Fibroblast of skin of right biceps (primary cell): ENCODE measurements around the gene TBKBP1.
A peak's percentile ranks its signal among the peaks of the same experiment; 100 is the strongest.
"Not testable (repeated sequence)": the region's sequence is repeated elsewhere in the genome, so short reads cannot be mapped to it uniquely, and the experiment has no call there.

ENCODE experiments used
- DNase-seq: peaks from one replicate; pipeline ENCODE4 v3.0.0-alpha.2; 2013

Gene TBKBP1

GRCh38 chr17:47682138-47682537 is 11.8 kb upstream of the TBKBP1 start:
- no peak for DNase-seq

GRCh38 chr17:47682727-47683126 is 11.2 kb upstream of the TBKBP1 start:
- not testable (repeated sequence) for DNase-seq

- no peak for DNase-seq
These were observed 9.9 kb upstream of the TBKBP1 start for GRCh38 chr17:47684025-47684424.

- DNase-seq: no peak
These were observed 9.3 kb upstream of the TBKBP1 start for GRCh38 chr17:47684535-47685193.

GRCh38 chr17:47685556-47686275 is 8.2 kb upstream of the TBKBP1 start:
- DNase-seq: peak; percentile 24

GRCh38 chr17:47686276-47686635 is 7.7 kb upstream of the TBKBP1 start:
- DNase-seq: peak; percentile 53

- no peak for DNase-seq
These were observed 7.2 kb upstream of the TBKBP1 start for GRCh38 chr17:47686664-47687327.

GRCh38 chr17:47687328-47687690 is 6.7 kb upstream of the TBKBP1 start:
- DNase-seq: no peak

GRCh38 chr17:47687748-47688147 is 6.2 kb upstream of the TBKBP1 start:
- peak; percentile 38 for DNase-seq

GRCh38 chr17:47690121-47690520 is 3.8 kb upstream of the TBKBP1 start:
- DNase-seq: no peak

- DNase-seq: no peak
These were observed 1.6 kb upstream of the TBKBP1 start for GRCh38 chr17:47692137-47692894.

GRCh38 chr17:47692895-47693730 is 848 bp upstream of the TBKBP1 start:
- no peak for DNase-seq

- DNase-seq: peak; percentile 57
These were observed 844 bp downstream of the TBKBP1 start for GRCh38 chr17:47694581-47695428.

GRCh38 chr17:47695429-47696376 is 1.7 kb downstream of the TBKBP1 start:
- DNase-seq: peak; percentile 58

- DNase-seq: no peak
These were observed 3.0 kb downstream of the TBKBP1 start for GRCh38 chr17:47696717-47697642.

GRCh38 chr17:47697906-47698711 is 4.1 kb downstream of the TBKBP1 start:
- no peak for DNase-seq

GRCh38 chr17:47698749-47699535 is 5.0 kb downstream of the TBKBP1 start:
- DNase-seq: peak; percentile 48

- DNase-seq: no peak
These were observed 5.5 kb downstream of the TBKBP1 start for GRCh38 chr17:47699536-47699840.
